Calu3 (cell line): ENCODE data around the gene FSTL5. TPM values are rescaled to one million over a fixed set of nuclear protein-coding genes. Genes with fewer than 3 reads are reported as not detected.

ENCODE experiments used
- BruUV-seq: library from RNA; stranded (reverse); fragments of 400-500 nt; replicated peaks from 2 replicates; lab custom pipeline; 2021; lab: Mats Ljungman, UMichigan
- CTCF ChIA-PET: fragments of 300-600 bp; sonication (Branson Sonifier 250); formaldehyde crosslinking; loops from one replicate; lab custom pipeline; 2022; ENCODE audit warnings: antibody characterized with exemption; lab: Charles Lee
- DNase-seq: peaks from one replicate; pipeline ENCODE4 v3.0.0; 2022
- H3K27ac Mint-ChIP-seq: one replicate; pipeline ENCODE4 v1.8.0; 2022; ENCODE audit warnings: mixed read lengths; ENCODE audit not compliant: unreplicated experiment
- H3K27me3 Mint-ChIP-seq: one replicate; pipeline ENCODE4 v1.8.0; 2022; ENCODE audit warnings: mixed read lengths; ENCODE audit not compliant: unreplicated experiment
- H3K36me3 Mint-ChIP-seq: one replicate; pipeline ENCODE4 v1.8.0; 2022; ENCODE audit warnings: mild to moderate bottlenecking, moderate library complexity, mixed read lengths; ENCODE audit not compliant: insufficient read depth, unreplicated experiment
- H3K4me1 Mint-ChIP-seq: one replicate; pipeline ENCODE4 v1.8.0; 2022; ENCODE audit warnings: mild to moderate bottlenecking, low read depth, mixed read lengths; ENCODE audit not compliant: unreplicated experiment
- H3K4me3 Mint-ChIP-seq: one replicate; pipeline ENCODE4 v1.8.0; 2022; ENCODE audit warnings: mild to moderate bottlenecking, low read depth, moderate library complexity, mixed read lengths; ENCODE audit not compliant: unreplicated experiment
- H3K9me3 Mint-ChIP-seq: one replicate; pipeline ENCODE4 v1.8.0; 2022; ENCODE audit warnings: low read depth, mixed read lengths; ENCODE audit not compliant: unreplicated experiment
- intact Hi-C: fragments of 100-400 bp; cut with micrococcal nuclease; formaldehyde crosslinking; loops from one replicate; pipeline ENCODE4 v1.10.0; 2022; ENCODE audit not compliant: unreplicated experiment
- total RNA-seq: library from RNA; stranded (reverse); gene quantifications from 2 replicates; pipeline ENCODE4 v1.2.3, GENCODE V29; 2022
- TF ChIP-seq, protein P1 (sequence below): fragments of 200-600 bp; IDR thresholded peaks from one replicate; pipeline ENCODE4 v1.8.0; 2022; ENCODE audit warnings: antibody characterized with exemption; ENCODE audit not compliant: unreplicated experiment

The FSTL5 gene
- total RNA-seq, 1 experiment from 2014 or later = not detected

DNA sequence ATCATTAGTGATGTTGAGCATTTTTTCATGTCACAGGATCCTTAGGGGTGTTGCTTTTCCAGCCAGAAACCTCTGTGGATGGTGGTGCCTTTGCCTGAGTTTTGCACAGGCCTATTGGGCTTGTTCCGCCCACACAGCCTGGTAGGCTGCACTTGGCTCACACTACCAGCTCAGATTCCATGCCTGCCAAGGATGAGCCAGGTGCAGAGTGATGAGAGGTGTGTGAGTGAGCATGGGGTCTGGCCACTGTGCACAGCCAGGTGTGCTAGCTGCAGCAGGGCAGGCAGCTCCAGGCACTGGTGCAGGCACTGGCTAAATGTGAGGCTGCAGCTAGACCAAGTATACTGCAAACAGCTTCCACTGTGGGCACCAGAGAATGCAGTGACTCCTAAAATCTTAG lies 341.6 kb downstream of the FSTL5 start:
- Mint-ChIP-seq H3K4me1 (no peaks in the 10 kb centered on the region), H3K9me3 (no peaks in the 10 kb centered on the region), H3K27ac (no peak overlapping the region), H3K27me3 (no peaks in the 10 kb centered on the region), H3K36me3 (no peaks in the 10 kb centered on the region), H3K4me3 (no peak overlapping the region)
- intact Hi-C loops = no loop called here
- no peak for DNase-seq
- CTCF ChIA-PET = no interaction called here
- no TSS peak for BruUV-seq
- TF ChIP-seq, protein P1, sequence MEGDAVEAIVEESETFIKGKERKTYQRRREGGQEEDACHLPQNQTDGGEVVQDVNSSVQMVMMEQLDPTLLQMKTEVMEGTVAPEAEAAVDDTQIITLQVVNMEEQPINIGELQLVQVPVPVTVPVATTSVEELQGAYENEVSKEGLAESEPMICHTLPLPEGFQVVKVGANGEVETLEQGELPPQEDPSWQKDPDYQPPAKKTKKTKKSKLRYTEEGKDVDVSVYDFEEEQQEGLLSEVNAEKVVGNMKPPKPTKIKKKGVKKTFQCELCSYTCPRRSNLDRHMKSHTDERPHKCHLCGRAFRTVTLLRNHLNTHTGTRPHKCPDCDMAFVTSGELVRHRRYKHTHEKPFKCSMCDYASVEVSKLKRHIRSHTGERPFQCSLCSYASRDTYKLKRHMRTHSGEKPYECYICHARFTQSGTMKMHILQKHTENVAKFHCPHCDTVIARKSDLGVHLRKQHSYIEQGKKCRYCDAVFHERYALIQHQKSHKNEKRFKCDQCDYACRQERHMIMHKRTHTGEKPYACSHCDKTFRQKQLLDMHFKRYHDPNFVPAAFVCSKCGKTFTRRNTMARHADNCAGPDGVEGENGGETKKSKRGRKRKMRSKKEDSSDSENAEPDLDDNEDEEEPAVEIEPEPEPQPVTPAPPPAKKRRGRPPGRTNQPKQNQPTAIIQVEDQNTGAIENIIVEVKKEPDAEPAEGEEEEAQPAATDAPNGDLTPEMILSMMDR = no peak

DNA sequence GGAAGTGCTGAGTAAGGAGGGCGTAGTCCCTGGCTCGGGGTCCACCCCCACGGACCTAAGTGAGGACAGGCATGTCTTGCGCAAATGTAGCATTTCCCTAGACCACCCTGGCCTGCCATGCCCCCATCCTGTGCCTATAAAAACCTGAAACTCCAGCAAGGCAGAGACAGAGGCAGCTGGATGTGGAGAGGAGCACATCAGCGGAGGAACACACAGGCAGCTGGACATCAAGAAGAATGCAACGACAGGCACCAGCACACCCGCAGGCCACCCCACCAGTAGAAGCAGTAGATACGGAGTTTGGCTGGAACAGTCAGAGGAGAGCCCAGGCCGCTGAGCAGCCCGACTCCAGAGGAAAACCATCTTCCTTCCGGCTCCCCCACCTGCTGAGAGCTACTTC lies 345.9 kb downstream of the FSTL5 start:
- no peaks in the 10 kb centered on the region for H3K9me3 Mint-ChIP-seq
- H3K27me3 Mint-ChIP-seq = no peaks in the 10 kb centered on the region
- no peak overlapping the region for H3K27ac Mint-ChIP-seq
- TF ChIP-seq, protein P1 = no peak
- H3K36me3 Mint-ChIP-seq = no peaks in the 10 kb centered on the region
- no peaks in the 10 kb centered on the region for H3K4me1 Mint-ChIP-seq
- no peak for DNase-seq
- H3K4me3 Mint-ChIP-seq = no peak overlapping the region
- CTCF ChIA-PET = no interaction called here
- intact Hi-C loops = no loop called here
- BruUV-seq = no TSS peak

GRCh38 chr4:161816958-161817357 lies 346.8 kb downstream of the FSTL5 start:
- H3K36me3 Mint-ChIP-seq = no peaks in the 10 kb centered on the region
- no peak for DNase-seq
- intact Hi-C loops = no loop called here
- no TSS peak for BruUV-seq
- no peaks in the 10 kb centered on the region for H3K27me3 Mint-ChIP-seq
- no peaks in the 10 kb centered on the region for H3K4me1 Mint-ChIP-seq
- H3K27ac Mint-ChIP-seq = no peak overlapping the region
- CTCF ChIA-PET = no interaction called here
- H3K4me3 Mint-ChIP-seq = no peak overlapping the region
- H3K9me3 Mint-ChIP-seq = no peaks in the 10 kb centered on the region
- TF ChIP-seq, protein P1 = no peak

DNA sequence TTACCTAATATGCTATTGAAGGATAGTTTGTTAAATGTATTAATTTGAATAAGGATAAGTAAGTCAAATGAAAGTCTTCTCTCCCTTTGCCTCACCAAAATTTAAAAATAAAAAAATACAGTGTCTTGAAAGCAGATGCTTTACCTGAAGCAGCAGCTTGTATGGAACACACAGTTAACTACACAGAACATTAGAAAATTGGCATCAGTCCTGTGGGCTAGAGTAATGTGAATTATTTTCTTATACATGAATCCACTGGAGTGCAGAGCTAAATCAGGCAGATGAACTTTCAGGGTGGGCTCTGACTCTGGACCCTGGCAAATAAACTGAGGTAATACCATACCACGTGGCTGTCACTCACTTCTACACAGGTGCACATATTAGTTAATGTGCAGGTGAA lies 348.0 kb downstream of the FSTL5 start:
- Mint-ChIP-seq H3K9me3 (no peaks in the 10 kb centered on the region), H3K27ac (no peak overlapping the region)
- CTCF ChIA-PET = no interaction called here

More for the DNA sequence above, 348.0 kb downstream of the FSTL5 start:
- TF ChIP-seq, protein P1 = no peak
- no peaks in the 10 kb centered on the region for H3K4me1 Mint-ChIP-seq
- no TSS peak for BruUV-seq
- H3K27me3 Mint-ChIP-seq = no peaks in the 10 kb centered on the region
- H3K36me3 Mint-ChIP-seq = no peaks in the 10 kb centered on the region
- H3K4me3 Mint-ChIP-seq = no peak overlapping the region
- intact Hi-C loops = no loop called here
- DNase-seq = no peak
